Sciatic nerve (tissue), 2 donors: Measurements from ENCODE around the gene TMEM63C. TPM values are rescaled to one million over a fixed set of nuclear protein-coding genes. Genes with fewer than 3 reads are reported as not detected.

ENCODE experiments used
- ATAC-seq: fragments of 200-7000 bp; cut with Tn5 transposase; one replicate; pipeline ENCODE4 v1.9.1; 2020; ENCODE audit warnings: mild to moderate bottlenecking, moderate library complexity
- DNase-seq: peaks from one replicate; pipeline ENCODE4 v3.0.0-alpha.2; 2020; ENCODE audit warnings: low spot score
- intact Hi-C: fragments of 100-400 bp; cut with DNase I; formaldehyde crosslinking; loops from one replicate; pipeline ENCODE4 v1.14.2; 2022
- total RNA-seq: library from RNA; stranded (reverse); fragmentation: NEBNext Ultra II Directional; extraction: Animal tissue kit (Norgen Biotek cat#: 25700); gene quantifications from one replicate; pipeline ENCODE4 v1.2.1, GENCODE V29; 2021
- donor health status: DM: no; HTN: no; CAD: no.
- donor health status: DM: no; HTN: no; CAD: no.

TMEM63C gene
- total RNA-seq, 1 donor from 2014 or later, result not detected

GRCh38 chr14:77240336-77240915, 58.8 kb downstream of the TMEM63C start:
- ATAC-seq (no peak), DNase-seq (no peak)
- intact Hi-C loops, result no loop called here

GRCh38 chr14:77241955-77242354, 60.4 kb downstream of the TMEM63C start:
- DNase-seq (no peak), ATAC-seq (no peak)
- intact Hi-C loops, result no loop called here

GRCh38 chr14:77242752-77243151, 61.2 kb downstream of the TMEM63C start:
- DNase-seq (no peak), ATAC-seq (no peak)
- intact Hi-C loops, result no loop called here

- intact Hi-C loops, result no loop called here
- ATAC-seq, result no peak
Measured at GRCh38 chr14:77243853-77244252, 62.3 kb downstream of the TMEM63C start.

GRCh38 chr14:77245820-77246219, 64.2 kb downstream of the TMEM63C start:
- DNase-seq (no peak), ATAC-seq (no peak)
- intact Hi-C loops, result no loop called here

More at GRCh38 chr14:77243853-77244252, 62.3 kb downstream of the TMEM63C start:
- DNase-seq, result no peak

GRCh38 chr14:77246784-77247183, 65.2 kb downstream of the TMEM63C start:
- no peak for ATAC-seq
- intact Hi-C loops, result no loop called here
- no peak for DNase-seq

- no peak for ATAC-seq
- intact Hi-C loops, result no loop called here
- no peak for DNase-seq
Measured at GRCh38 chr14:77248666-77249065, 67.1 kb downstream of the TMEM63C start.

- DNase-seq, result no peak
- intact Hi-C loops, result no loop called here
- ATAC-seq, result no peak
Measured at GRCh38 chr14:77249286-77249685, 67.7 kb downstream of the TMEM63C start.

- no peak for DNase-seq
- intact Hi-C loops, result no loop called here
Measured at GRCh38 chr14:77250927-77251326, 69.3 kb downstream of the TMEM63C start.

GRCh38 chr14:77251870-77252269, 70.3 kb downstream of the TMEM63C start:
- intact Hi-C loops, result no loop called here
- ATAC-seq, result no peak
- DNase-seq, result no peak

More at GRCh38 chr14:77250927-77251326, 69.3 kb downstream of the TMEM63C start:
- no peak for ATAC-seq

- ATAC-seq, result no peak
Measured at GRCh38 chr14:77253333-77254190, 72.0 kb downstream of the TMEM63C start.

GRCh38 chr14:77256694-77257093, 75.1 kb downstream of the TMEM63C start:
- DNase-seq (no peak), ATAC-seq (no peak)
- intact Hi-C loops, result no loop called here

More at GRCh38 chr14:77253333-77254190, 72.0 kb downstream of the TMEM63C start:
- intact Hi-C loops, result no loop called here
- DNase-seq, result no peak

- DNase-seq (no peak), ATAC-seq (no peak)
- intact Hi-C loops, result no loop called here
Measured at GRCh38 chr14:77257700-77258099, 76.1 kb downstream of the TMEM63C start.

GRCh38 chr14:77258566-77258965, 77.0 kb downstream of the TMEM63C start:
- no peak for DNase-seq
- ATAC-seq, result no peak
- intact Hi-C loops, result no loop called here

- DNase-seq (no peak), ATAC-seq (no peak)
- intact Hi-C loops, result no loop called here
Measured at GRCh38 chr14:77259025-77259715, 77.6 kb downstream of the TMEM63C start.

GRCh38 chr14:77260199-77260598, 78.6 kb downstream of the TMEM63C start:
- intact Hi-C loops, result no loop called here
- DNase-seq (no peak), ATAC-seq (no peak)

- DNase-seq (no peak), ATAC-seq (no peak)
- intact Hi-C loops, result no loop called here
Measured at GRCh38 chr14:77260631-77261030, 79.0 kb downstream of the TMEM63C start.

- intact Hi-C loops, result no loop called here
- no peak for ATAC-seq
- DNase-seq, result no peak
Measured at GRCh38 chr14:77264466-77265186, 83.0 kb downstream of the TMEM63C start.

- intact Hi-C loops, result no loop called here
- no peak for ATAC-seq
- no peak for DNase-seq
Measured at GRCh38 chr14:77265187-77265515, 83.6 kb downstream of the TMEM63C start.
